Measurements from ENCODE around the gene ELMOD3. TPM values are rescaled to one million over a fixed set of nuclear protein-coding genes. Genes with fewer than 3 reads are reported as not detected.
A peak's percentile ranks its signal among the peaks of the same experiment; 100 is the strongest.
"Not testable (repeated sequence)": the region's sequence is repeated elsewhere in the genome, so short reads cannot be mapped to it uniquely, and the experiment has no call there.

Gene ELMOD3
- total and polyA plus RNA-seq, 9 donors, result 10.6 to 18.6 (median 15.8) TPM

DNA sequence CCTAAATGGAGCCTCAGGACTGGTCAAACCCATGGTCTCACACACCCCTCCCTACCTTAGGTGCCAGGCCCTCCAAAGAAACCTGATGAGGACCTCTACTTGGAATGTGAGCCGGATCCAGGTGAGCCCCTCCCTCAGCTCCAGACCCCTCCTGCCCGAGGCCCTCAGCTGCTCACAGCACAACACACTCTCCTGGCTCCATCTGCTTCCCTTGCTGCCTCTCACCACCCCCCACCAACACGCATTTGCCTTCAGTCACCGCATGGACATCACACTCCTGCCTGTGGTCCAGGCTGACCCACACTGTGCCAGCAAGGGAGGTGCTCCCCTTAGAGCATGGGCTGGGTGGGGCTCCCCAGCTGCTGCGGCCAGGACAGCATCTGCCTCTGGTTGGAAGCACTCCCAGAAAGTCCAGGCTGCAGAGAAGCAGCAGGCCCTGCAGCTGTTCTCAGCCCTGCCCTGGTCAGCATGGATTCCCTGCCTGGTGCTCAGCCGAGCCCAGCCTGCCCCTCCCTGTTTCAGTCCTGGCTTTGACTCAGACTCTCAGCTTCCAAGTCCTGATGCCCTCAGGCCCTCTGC is 79.0 kb downstream of the ELMOD3 start:
- H3K9me3 ChIP-seq (replicated peaks; ENCODE audit: control insufficient read depth, low read depth, low read length), result no peaks in the 10 kb centered on the region
- peaks cover 88% of the 10 kb centered on the region for H3K4me1 ChIP-seq (ENCODE audit: control insufficient read depth, insufficient read depth, low read length)
- no peaks in the 10 kb centered on the region for H3K27me3 ChIP-seq (ENCODE audit: control insufficient read depth, insufficient read depth, low read length)
- peak; percentile 97 for DNase-seq
- peak overlapping the region; percentile 79 for H3K27ac ChIP-seq (ENCODE audit: low read length)
- WGBS (ENCODE audit: insufficient coverage), result 14% methylated on average over 6 of the region's 6 CpGs
- H3K36me3 ChIP-seq (ENCODE audit: control insufficient read depth, insufficient read depth, low read length), result no peaks in the 10 kb centered on the region
- no peak overlapping the region for H3K4me3 ChIP-seq (ENCODE audit: low read length)

- Histone ChIP-seq H3K27me3 (ENCODE audit: control insufficient read depth, insufficient read depth, low read length) (no peaks in the 10 kb centered on the region), H3K9me3 (replicated peaks; ENCODE audit: control insufficient read depth, low read depth, low read length) (no peaks in the 10 kb centered on the region), H3K36me3 (ENCODE audit: control insufficient read depth, insufficient read depth, low read length) (no peaks in the 10 kb centered on the region), H3K4me3 (ENCODE audit: low read length) (no peak overlapping the region), H3K4me1 (ENCODE audit: control insufficient read depth, insufficient read depth, low read length) (peaks cover 84% of the 10 kb centered on the region), H3K27ac (ENCODE audit: low read length) (peak overlapping the region; percentile 70)
- WGBS (ENCODE audit: insufficient coverage), result 33% methylated on average over 1 of the region's 8 CpGs
- no peak for DNase-seq
Measured at GRCh38 chr2:85434696-85435095, 80.1 kb downstream of the ELMOD3 start.

GRCh38 chr2:85435220-85435958 is 80.8 kb downstream of the ELMOD3 start:
- no peak for DNase-seq
- Histone ChIP-seq H3K9me3 (replicated peaks; ENCODE audit: control insufficient read depth, low read depth, low read length) (no peaks in the 10 kb centered on the region), H3K36me3 (ENCODE audit: control insufficient read depth, insufficient read depth, low read length) (no peaks in the 10 kb centered on the region), H3K4me3 (ENCODE audit: low read length) (no peak overlapping the region), H3K27ac (ENCODE audit: low read length) (peak overlapping the region; percentile 20), H3K4me1 (ENCODE audit: control insufficient read depth, insufficient read depth, low read length) (peaks cover 78% of the 10 kb centered on the region), H3K27me3 (ENCODE audit: control insufficient read depth, insufficient read depth, low read length) (no peaks in the 10 kb centered on the region)
- 86% methylated on average over 17 of the region's 21 CpGs for WGBS (ENCODE audit: insufficient coverage)

- H3K36me3 ChIP-seq (ENCODE audit: control insufficient read depth, insufficient read depth, low read length), result no peaks in the 10 kb centered on the region
- H3K27me3 ChIP-seq (ENCODE audit: control insufficient read depth, insufficient read depth, low read length), result no peaks in the 10 kb centered on the region
- H3K4me3 ChIP-seq (ENCODE audit: low read length), result no peak overlapping the region
- no peak overlapping the region for H3K27ac ChIP-seq (ENCODE audit: low read length)
- H3K4me1 ChIP-seq (ENCODE audit: control insufficient read depth, insufficient read depth, low read length), result peaks cover 71% of the 10 kb centered on the region
- no peak for DNase-seq
- no peaks in the 10 kb centered on the region for H3K9me3 ChIP-seq (replicated peaks; ENCODE audit: control insufficient read depth, low read depth, low read length)
- 90% methylated on average over 14 of the region's 16 CpGs for WGBS (ENCODE audit: insufficient coverage)
Measured at GRCh38 chr2:85435981-85436835, 81.6 kb downstream of the ELMOD3 start.

GRCh38 chr2:85436836-85437487 is 82.4 kb downstream of the ELMOD3 start:
- H3K27ac ChIP-seq (ENCODE audit: low read length), result peak overlapping the region; percentile 77
- DNase-seq, result no peak
- H3K27me3 ChIP-seq (ENCODE audit: control insufficient read depth, insufficient read depth, low read length), result no peaks in the 10 kb centered on the region
- peak overlapping the region; percentile 47 for H3K4me3 ChIP-seq (ENCODE audit: low read length)
- H3K9me3 ChIP-seq (replicated peaks; ENCODE audit: control insufficient read depth, low read depth, low read length), result no peaks in the 10 kb centered on the region
- WGBS (ENCODE audit: insufficient coverage), result 41% methylated on average over 4 of the region's 10 CpGs
- no peaks in the 10 kb centered on the region for H3K36me3 ChIP-seq (ENCODE audit: control insufficient read depth, insufficient read depth, low read length)
- peaks cover 63% of the 10 kb centered on the region for H3K4me1 ChIP-seq (ENCODE audit: control insufficient read depth, insufficient read depth, low read length)

GRCh38 chr2:85437488-85438200 is 83.1 kb downstream of the ELMOD3 start:
- H3K27ac ChIP-seq (ENCODE audit: low read length), result peak overlapping the region; percentile 77
- no peaks in the 10 kb centered on the region for H3K36me3 ChIP-seq (ENCODE audit: control insufficient read depth, insufficient read depth, low read length)
- DNase-seq, result peak; percentile 91
- WGBS (ENCODE audit: insufficient coverage), result 2% methylated on average over 47 of the region's 64 CpGs
- H3K27me3 ChIP-seq (ENCODE audit: control insufficient read depth, insufficient read depth, low read length), result no peaks in the 10 kb centered on the region
- H3K4me3 ChIP-seq (ENCODE audit: low read length), result peak overlapping the region; percentile 47
- H3K4me1 ChIP-seq (ENCODE audit: control insufficient read depth, insufficient read depth, low read length), result peaks cover 59% of the 10 kb centered on the region
- H3K9me3 ChIP-seq (replicated peaks; ENCODE audit: control insufficient read depth, low read depth, low read length), result no peaks in the 10 kb centered on the region

GRCh38 chr2:85438201-85439024 is 83.8 kb downstream of the ELMOD3 start:
- peak; percentile 43 for DNase-seq
- Histone ChIP-seq H3K4me3 (ENCODE audit: low read length) (peak overlapping the region; percentile 47), H3K4me1 (ENCODE audit: control insufficient read depth, insufficient read depth, low read length) (peaks cover 51% of the 10 kb centered on the region), H3K27me3 (ENCODE audit: control insufficient read depth, insufficient read depth, low read length) (no peaks in the 10 kb centered on the region), H3K9me3 (replicated peaks; ENCODE audit: control insufficient read depth, low read depth, low read length) (no peaks in the 10 kb centered on the region), H3K36me3 (ENCODE audit: control insufficient read depth, insufficient read depth, low read length) (no peaks in the 10 kb centered on the region), H3K27ac (ENCODE audit: low read length) (peak overlapping the region; percentile 71)
- 9% methylated on average over 12 of the region's 19 CpGs for WGBS (ENCODE audit: insufficient coverage)

GRCh38 chr2:85439025-85439472 is 84.5 kb downstream of the ELMOD3 start:
- H3K9me3 ChIP-seq (replicated peaks; ENCODE audit: control insufficient read depth, low read depth, low read length), result no peaks in the 10 kb centered on the region
- 84% methylated on average over 3 of the region's 6 CpGs for WGBS (ENCODE audit: insufficient coverage)
- peaks cover 45% of the 10 kb centered on the region for H3K4me1 ChIP-seq (ENCODE audit: control insufficient read depth, insufficient read depth, low read length)
- H3K36me3 ChIP-seq (ENCODE audit: control insufficient read depth, insufficient read depth, low read length), result no peaks in the 10 kb centered on the region
- no peak for DNase-seq
- no peak overlapping the region for H3K4me3 ChIP-seq (ENCODE audit: low read length)
- no peak overlapping the region for H3K27ac ChIP-seq (ENCODE audit: low read length)
- no peaks in the 10 kb centered on the region for H3K27me3 ChIP-seq (ENCODE audit: control insufficient read depth, insufficient read depth, low read length)

- H3K27me3 ChIP-seq (ENCODE audit: control insufficient read depth, insufficient read depth, low read length); H3K4me3 ChIP-seq (ENCODE audit: low read length); H3K36me3 ChIP-seq (ENCODE audit: control insufficient read depth, insufficient read depth, low read length); DNase-seq; H3K27ac ChIP-seq (ENCODE audit: low read length); H3K9me3 ChIP-seq (replicated peaks; ENCODE audit: control insufficient read depth, low read depth, low read length): not testable (repeated sequence)
- peaks cover 43% of the 10 kb centered on the region for H3K4me1 ChIP-seq (ENCODE audit: control insufficient read depth, insufficient read depth, low read length)
- 90% methylated on average over 6 of the region's 9 CpGs for WGBS (ENCODE audit: insufficient coverage)
Measured at GRCh38 chr2:85439569-85439968, 85.0 kb downstream of the ELMOD3 start.

Data from muscle of leg (tissue), 11 donors.